HG03439 (cell line): ENCODE measurements around the gene DYNLT4.

Source experiments
- ATAC-seq: cut with Tn5 transposase; IDR thresholded peaks from one replicate; pipeline ENCODE4 v1.9.1; 2021; ENCODE audit warnings: mild to moderate bottlenecking, moderate library complexity; ENCODE audit not compliant: unreplicated experiment

DYNLT4 gene

GRCh38 chr1:44790968-44791801 is 16.0 kb downstream of the DYNLT4 start:
- ATAC-seq = no peak

DNA sequence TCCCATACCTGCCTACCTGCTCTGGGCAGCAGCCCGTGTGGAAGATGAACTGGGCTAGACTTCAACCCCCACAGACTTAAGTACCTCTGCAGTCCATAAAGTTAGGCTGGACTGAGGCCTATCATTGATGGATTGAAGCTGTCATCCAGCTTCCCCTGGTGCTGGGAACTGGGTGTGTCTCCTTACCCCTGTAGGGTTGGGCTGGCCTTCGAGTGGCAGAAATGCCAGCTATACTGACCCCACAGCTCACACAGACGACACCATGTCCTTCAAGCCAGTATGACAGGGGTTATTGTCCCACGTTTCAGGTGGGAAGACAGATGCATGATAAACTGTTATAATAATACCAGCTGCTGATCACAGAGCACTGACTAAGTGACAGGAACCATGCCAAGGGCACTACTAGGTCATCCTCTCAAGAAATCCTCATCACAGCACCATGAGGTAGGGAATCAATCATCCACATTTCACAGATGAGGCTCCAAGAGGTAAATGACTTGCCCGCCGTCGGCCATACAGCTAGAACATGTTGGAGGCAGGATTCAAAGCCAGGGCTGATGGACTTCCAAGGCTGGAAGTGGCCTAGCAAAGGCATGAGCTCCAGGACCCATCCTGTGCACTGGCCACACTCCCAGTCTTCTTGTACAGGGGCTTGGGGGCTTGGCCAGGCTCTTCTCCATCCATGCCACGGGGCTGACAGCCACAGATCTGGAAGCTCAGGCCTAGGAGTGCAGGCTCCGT is 18.9 kb downstream of the DYNLT4 start, which contains the start of gene BEST4:
BEST4 (minus strand) TSS at position 51 of the 741 bp plus-strand sequence. CDS start 465 bp downstream, outside the sequence.
- ATAC-seq = no peak

GRCh38 chr1:44787506-44787905 is 19.6 kb downstream of the DYNLT4 start:
- ATAC-seq = no peak

GRCh38 chr1:44786841-44787426 is 20.2 kb downstream of the DYNLT4 start:
- no peak for ATAC-seq

- ATAC-seq = peak; percentile 43
Observed at GRCh38 chr1:44786138-44786840, 20.9 kb downstream of the DYNLT4 start.

DNA sequence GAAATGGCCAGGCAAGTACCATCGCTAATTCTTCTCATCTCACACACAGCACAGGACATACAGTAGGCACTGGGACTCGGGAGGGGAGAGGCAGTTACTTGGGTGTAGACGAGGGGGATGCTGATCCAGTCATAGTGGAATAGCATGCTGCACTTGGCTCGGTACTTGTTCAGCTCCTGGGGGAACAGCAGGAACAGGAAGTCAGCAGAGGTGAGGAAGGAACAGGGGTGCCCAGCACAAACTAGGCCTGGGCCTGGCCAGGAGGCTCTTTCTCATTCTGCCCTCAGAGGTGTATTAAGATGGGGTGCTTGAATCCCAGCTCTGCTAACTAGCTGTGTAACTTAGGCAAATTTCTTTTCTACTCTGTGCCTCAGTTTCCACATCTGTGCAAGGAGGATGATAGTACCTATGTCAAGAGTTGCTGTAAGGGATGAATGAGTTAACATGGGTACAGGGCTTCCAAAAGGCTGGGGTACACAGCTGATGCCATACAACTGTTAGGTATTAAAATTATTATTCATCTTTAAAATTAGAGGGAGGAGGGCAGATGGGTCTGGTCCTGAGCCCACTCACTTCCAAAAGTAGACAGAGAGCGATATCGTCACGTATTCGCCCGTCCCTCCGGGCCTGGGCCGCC is 21.5 kb downstream of the DYNLT4 start:
- no peak for ATAC-seq

- no peak for ATAC-seq
Observed at GRCh38 chr1:44785029-44785380, 22.1 kb downstream of the DYNLT4 start.

DNA sequence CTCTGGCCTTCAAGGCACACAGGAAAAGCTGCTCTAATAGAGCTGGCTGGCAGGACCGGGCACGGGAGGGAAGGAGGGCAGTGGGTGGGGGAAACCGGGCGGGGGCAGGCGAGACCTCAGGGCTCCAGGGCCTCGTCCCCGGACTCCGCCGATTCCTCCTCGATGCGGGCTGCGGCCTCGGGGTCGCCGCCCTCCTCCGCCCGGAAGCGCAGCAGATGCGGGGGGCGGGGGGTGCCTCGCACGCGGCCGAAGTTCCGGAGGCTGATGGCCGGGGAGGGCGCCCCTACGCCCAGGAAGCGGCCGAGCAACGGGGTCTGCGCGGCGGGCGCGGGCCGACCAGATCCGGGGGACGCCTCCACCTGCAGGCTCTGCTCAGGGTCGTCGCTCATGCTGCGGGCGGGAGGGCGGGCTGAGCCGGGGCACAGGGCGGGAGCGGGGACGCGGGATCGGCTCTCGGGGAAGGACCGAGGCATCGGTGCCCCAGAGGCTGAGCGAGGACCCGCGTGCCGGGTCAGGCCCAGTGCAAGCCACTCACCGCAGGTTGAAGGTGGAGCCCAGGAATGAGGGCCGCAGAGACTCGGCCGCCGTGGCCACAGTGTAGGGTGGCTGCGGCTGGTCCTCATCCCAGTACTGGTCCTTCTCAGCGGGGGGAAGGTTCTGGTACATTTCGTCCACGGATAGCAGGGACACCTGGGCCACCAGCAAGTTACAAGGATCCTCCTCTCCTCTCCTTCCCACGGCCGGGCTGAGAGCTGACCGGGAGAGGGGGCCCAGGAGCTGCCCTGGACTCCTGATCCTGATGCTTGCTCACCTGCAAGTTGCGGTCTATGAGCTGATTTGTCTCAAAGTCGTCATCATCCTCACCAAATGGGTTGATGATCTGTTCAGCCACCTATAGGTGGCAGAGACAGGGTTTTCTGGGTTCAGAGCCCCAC is 22.8 kb downstream of the DYNLT4 start:
- no peak for ATAC-seq

DNA sequence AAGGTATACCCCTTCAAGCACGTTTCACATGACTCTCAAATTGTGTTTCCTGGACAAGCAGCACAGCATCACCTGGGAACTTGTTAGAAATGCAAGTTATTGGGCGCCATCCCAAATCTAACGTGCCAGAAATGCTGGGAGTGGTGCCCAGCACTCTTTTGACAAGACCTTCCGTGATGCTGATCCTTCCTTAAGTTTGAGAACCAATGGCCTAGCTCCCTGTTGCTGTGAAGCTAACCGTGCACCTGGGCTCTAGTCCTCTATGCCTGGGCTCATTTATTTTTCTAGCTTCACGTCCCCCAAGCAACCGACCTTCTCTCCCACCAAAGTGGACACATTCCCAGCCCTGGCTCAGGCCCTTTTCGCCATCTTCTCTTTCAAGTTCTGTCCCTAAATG is 23.5 kb downstream of the DYNLT4 start:
- ATAC-seq = no peak

DNA sequence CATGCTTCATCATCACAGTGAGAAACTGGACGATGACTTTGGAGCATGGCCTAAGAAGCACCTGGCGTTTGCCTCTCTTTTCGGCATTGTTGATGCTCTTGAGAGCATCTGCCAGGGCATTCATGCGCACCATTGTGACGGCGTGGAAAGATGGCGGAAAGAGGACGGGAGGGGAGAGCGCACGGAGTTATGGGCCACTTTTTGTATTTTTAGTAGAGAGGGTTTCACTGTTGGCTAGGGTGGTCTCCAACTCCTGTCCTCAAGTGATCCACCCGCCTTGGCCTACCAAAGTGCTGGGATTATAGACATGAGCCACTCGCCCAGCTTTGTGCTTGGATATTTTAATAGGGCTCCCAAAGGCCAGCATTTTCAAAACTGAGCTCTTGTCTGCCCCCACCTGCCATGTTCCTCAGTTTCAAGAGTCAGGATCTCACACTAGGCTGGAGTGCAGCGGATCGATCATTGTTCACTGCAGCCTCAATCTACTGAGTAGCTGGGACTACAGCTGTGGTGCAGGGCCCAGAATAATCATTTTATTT is 26.5 kb downstream of the DYNLT4 start:
- ATAC-seq = no peak

DNA sequence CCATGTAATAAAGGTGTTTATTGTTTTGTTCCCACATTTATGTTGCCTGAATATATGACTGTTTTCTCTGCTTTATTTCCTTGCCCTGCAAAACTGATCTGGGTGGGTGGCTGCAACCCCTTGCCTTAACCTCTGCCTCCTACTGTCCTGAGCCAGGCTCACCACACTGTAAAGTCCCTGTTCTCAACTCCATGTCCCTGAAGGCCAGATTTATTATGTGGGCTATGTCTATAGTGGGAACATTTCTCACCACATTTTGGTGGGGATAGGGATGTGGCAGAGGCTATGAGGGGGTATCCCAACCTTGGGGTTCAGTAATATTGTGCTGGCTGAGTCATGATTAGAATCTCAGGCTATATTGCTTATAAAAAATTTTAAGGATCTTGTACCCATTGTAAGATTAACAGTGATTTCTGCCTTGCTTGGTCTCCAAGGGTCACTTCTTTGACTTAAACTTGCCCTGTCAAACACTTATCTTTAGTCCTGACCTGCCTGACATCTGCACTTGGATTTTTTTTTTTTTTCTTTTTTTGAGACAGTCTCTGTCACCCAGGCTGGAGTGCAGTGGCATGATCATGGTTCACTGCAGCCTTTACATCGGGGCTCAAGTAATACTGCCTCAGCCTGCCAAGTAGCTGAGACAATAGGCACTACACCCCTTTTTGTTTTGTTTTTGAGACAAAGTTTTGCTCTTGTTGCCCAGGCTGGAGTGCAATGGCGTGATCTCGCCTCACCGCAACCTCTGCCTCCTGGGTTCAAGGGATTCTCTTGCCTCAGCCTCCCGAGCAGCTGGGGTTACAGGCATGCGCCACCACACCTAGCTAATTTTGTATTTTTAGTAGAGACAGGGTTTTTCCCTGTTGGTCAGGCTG is 28.2 kb downstream of the DYNLT4 start:
- ATAC-seq = no peak

- ATAC-seq = no peak
Observed at GRCh38 chr1:44777969-44778635, 29.0 kb downstream of the DYNLT4 start.

GRCh38 chr1:44777547-44777946 is 29.6 kb downstream of the DYNLT4 start:
- ATAC-seq = no peak

DNA sequence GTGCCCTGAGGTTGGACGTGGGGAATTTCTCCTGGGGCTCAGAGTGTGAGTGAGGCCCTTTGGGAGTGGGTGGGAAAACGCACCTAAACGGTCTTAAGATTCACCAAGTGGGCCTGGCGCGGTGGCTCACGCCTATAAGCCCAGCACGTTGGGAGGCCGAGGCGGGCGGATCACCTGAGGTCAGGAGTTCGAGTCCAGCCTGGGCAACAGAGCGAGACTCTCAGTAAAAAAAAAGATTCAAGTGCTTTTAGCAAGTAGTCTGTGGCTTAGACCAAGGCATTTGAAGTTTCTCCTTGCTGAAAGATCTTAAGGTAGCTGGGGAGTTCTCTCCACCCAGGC is 30.5 kb downstream of the DYNLT4 start:
- no peak for ATAC-seq

- ATAC-seq = peak; percentile 12
Observed at GRCh38 chr1:44775930-44776729, 31.0 kb downstream of the DYNLT4 start.

DNA sequence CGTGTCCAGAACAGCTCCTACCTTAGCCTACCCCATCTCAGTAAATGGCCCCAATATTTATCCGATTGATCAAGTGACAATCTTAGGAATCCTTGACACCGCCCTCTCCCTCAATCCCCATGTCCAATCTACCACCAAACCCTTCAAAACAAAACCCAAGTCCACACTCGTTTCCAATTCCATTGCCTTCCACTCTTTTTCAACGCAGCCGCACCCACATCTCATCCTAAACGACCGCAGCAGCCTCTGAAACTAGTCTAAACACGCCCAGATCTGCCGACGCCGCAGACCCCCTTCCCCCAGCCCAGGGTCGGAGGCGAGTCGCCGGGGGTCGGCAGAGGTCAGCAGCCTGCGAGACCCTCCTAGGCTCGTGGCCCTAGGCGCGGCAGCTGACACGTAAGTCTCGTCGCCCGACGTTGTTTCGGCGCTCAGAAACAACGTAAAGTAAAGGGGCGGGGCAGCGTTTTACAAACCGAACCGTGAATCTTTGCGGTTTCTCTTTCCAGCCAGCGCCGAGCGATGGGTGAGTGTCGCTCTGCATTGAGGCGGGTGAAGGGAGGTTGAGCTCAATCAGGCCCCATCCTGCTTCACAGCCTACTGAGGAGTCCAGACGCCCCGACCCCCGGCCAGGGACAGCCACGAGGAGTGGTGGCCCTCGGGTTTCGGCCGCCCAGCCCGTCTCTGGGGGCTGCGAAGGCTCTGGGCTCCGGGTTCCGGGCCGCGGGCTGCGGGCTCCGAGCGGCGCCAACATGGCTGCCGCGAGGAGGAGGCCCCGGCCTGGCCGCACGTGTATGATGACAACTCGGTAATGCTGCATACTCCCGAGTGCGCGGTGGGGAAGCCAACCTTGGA is 31.8 kb downstream of the DYNLT4 start, which contains the start of gene RPS8:
RPS8 (plus strand) TSS at position 463 of the 852 bp plus-strand sequence; CDS start at position 520, 57 bp downstream.
- ATAC-seq = peak; percentile 81
